Activated T-helper 2 cell treated with anti-CD3 and anti-CD28 coated beads, Interferon-gamma antibody, Interleukin-2, Interleukin-4, amounts not matched to agents 10 μg/mL and 5 μg/mL and 100 μg/mL, durations not matched to agents 14 hours and 24 hours and 36 hours (primary cell): ENCODE results near the gene SFTPD. TPM values are rescaled to one million over a fixed set of nuclear protein-coding genes. Genes with fewer than 3 reads are reported as not detected.
"Not testable (repeated sequence)": the region's sequence is repeated elsewhere in the genome, so short reads cannot be mapped to it uniquely, and the experiment has no call there.

ENCODE experiments used
- DNase-seq: peaks from one replicate; pipeline ENCODE4 v3.0.0; 2021; ENCODE audit warnings: low spot score
- H3K27ac Mint-ChIP-seq: one replicate; pipeline ENCODE4 v1.8.0; 2021; ENCODE audit warnings: mixed read lengths
- H3K27me3 Mint-ChIP-seq: one replicate; pipeline ENCODE4 v1.8.0; 2021; ENCODE audit warnings: low read depth, mixed read lengths
- H3K36me3 Mint-ChIP-seq: one replicate; pipeline ENCODE4 v1.8.0; 2021; ENCODE audit warnings: low read depth, mixed read lengths
- H3K4me1 Mint-ChIP-seq: one replicate; pipeline ENCODE4 v1.8.0; 2021; ENCODE audit warnings: low read depth, mixed read lengths
- H3K4me3 Mint-ChIP-seq: one replicate; pipeline ENCODE4 v1.8.0; 2021; ENCODE audit warnings: low read depth, mild to moderate bottlenecking, moderate library complexity, mixed read lengths
- H3K9me3 Mint-ChIP-seq: one replicate; pipeline ENCODE4 v1.8.0; 2021; ENCODE audit warnings: mixed read lengths
- intact Hi-C: fragments of 100-400 bp; cut with micrococcal nuclease; formaldehyde crosslinking; loops from one replicate; pipeline ENCODE4 v1.15.1; 2023
- total RNA-seq: library from RNA; stranded (reverse); gene quantifications from 2 replicates; pipeline ENCODE4 v1.2.3, GENCODE V29; 2022

The SFTPD gene
- total RNA-seq, 1 donor from 2014 or later: not detected

DNA sequence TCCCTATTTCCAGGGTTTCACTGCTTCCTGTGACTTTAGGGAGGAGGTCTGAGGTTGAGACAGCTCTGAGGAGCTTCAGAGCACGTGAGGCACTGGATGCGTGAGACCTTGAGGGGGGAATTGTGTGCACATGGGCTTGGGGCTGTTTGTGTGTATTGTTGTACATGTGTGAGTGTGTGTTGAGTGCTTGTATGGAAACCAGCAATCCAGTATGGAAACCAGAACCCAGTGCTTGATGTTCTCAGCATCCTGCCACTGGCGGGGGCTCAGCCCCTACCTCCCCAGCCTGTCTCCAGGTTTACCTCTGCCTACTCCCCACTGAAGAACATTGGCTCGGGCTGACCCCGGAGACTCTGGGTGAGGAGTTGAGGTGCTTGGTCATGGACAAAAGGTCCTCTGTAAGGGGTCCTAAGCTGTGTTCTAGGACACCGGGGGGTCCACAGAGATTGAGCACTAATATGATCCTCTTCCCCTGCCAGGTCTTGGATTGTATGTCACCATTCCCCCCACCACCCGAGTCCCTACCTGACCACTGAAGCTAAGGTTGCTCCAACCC lies 20.8 kb downstream of the SFTPD start:
- Mint-ChIP-seq H3K27me3 (peaks cover 28% of the 10 kb centered on the region), H3K9me3 (no peaks in the 10 kb centered on the region), H3K4me3 (no peak overlapping the region), H3K4me1 (no peaks in the 10 kb centered on the region), H3K36me3 (no peaks in the 10 kb centered on the region), H3K27ac (no peak overlapping the region)
- DNase-seq: peak; percentile 1
- intact Hi-C loops: loop anchor here (10.0 kb wide), 1 partner anchor 153 kb away; no protein-coding TSS in a partner anchor

- intact Hi-C loops: loop anchor here (10.0 kb wide), 1 partner anchor 152 kb away; no protein-coding TSS in a partner anchor
- no peaks in the 10 kb centered on the region for H3K4me1 Mint-ChIP-seq
- H3K27me3 Mint-ChIP-seq: peaks cover 22% of the 10 kb centered on the region
- H3K9me3 Mint-ChIP-seq: no peaks in the 10 kb centered on the region
- peak; percentile 4 for DNase-seq
- no peak overlapping the region for H3K27ac Mint-ChIP-seq
- no peaks in the 10 kb centered on the region for H3K36me3 Mint-ChIP-seq
- H3K4me3 Mint-ChIP-seq: no peak overlapping the region
These were observed 21.6 kb downstream of the SFTPD start for GRCh38 chr10:79927111-79927828.

DNA sequence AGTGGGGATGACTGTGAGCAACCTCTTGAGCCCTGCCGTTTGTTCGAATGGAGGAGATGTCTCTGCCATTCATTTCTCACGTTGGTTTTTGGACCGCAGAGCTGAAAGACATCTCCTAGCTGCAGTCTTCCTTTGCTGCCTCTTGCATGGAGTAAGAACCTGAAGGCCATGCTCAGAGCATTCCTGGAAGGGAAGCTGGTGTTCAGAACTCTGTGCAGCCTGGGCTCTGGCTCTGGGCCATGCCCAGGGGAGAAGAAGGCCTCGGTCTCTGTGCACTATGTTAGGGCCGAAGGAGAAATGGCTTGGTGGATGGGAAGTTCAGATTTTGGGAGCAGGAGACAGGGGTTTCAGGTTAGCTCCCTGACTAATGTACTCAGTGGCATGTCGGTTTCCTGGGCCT lies 22.9 kb downstream of the SFTPD start:
- peaks cover 16% of the 10 kb centered on the region for H3K27me3 Mint-ChIP-seq
- H3K36me3 Mint-ChIP-seq: no peaks in the 10 kb centered on the region
- no peak overlapping the region for H3K27ac Mint-ChIP-seq
- H3K4me3 Mint-ChIP-seq: no peak overlapping the region
- peak; percentile 4 for DNase-seq
- no peaks in the 10 kb centered on the region for H3K9me3 Mint-ChIP-seq
- intact Hi-C loops: loop anchor here (10.0 kb wide), 1 partner anchor 151 kb away; no protein-coding TSS in a partner anchor
- peaks cover 6% of the 10 kb centered on the region for H3K4me1 Mint-ChIP-seq

GRCh38 chr10:79925614-79926013 lies 23.3 kb downstream of the SFTPD start:
- Mint-ChIP-seq H3K4me3 (no peak overlapping the region), H3K27me3 (peaks cover 12% of the 10 kb centered on the region), H3K36me3 (no peaks in the 10 kb centered on the region), H3K4me1 (peaks cover 6% of the 10 kb centered on the region), H3K27ac (no peak overlapping the region), H3K9me3 (no peaks in the 10 kb centered on the region)
- peak; percentile 0 for DNase-seq
- intact Hi-C loops: loop anchor here (10.0 kb wide), 1 partner anchor 151 kb away; no protein-coding TSS in a partner anchor

GRCh38 chr10:79923669-79924068 lies 25.2 kb downstream of the SFTPD start:
- no peak for DNase-seq
- Mint-ChIP-seq H3K36me3 (no peaks in the 10 kb centered on the region), H3K4me3 (no peak overlapping the region), H3K27ac (no peak overlapping the region), H3K9me3 (no peaks in the 10 kb centered on the region), H3K4me1 (peaks cover 14% of the 10 kb centered on the region), H3K27me3 (no peaks in the 10 kb centered on the region)
- intact Hi-C loops: loop anchor here (10.0 kb wide), 1 partner anchor 149 kb away; no protein-coding TSS in a partner anchor

GRCh38 chr10:79923145-79923544 lies 25.8 kb downstream of the SFTPD start:
- intact Hi-C loops: loop anchor here (10.0 kb wide), 1 partner anchor 148 kb away; no protein-coding TSS in a partner anchor
- Mint-ChIP-seq H3K27me3 (no peaks in the 10 kb centered on the region), H3K9me3 (no peaks in the 10 kb centered on the region), H3K4me1 (peaks cover 14% of the 10 kb centered on the region), H3K4me3 (no peak overlapping the region), H3K27ac (no peak overlapping the region), H3K36me3 (no peaks in the 10 kb centered on the region)
- DNase-seq: no peak

DNA sequence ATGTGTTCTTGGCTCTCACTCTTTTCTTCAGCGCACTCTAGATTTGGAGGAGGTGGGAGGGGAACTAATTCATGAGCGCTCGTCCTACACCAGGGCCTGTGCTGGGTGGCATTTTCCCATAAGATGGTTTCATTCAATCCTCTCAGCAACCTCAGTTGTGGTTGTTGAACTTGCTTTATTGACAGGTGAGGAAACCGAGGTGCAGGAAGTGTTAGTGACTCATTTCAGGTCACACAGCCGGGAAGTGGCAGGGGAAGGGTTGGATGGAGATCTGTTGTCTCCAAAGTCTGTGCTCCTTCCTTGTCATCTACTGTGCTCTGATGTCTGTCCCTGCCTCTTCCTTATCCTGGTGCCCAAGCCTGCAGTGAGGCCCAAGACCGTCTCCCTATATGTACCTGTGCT lies 26.9 kb downstream of the SFTPD start:
- intact Hi-C loops: loop anchor here (10.0 kb wide), 1 partner anchor 147 kb away; no protein-coding TSS in a partner anchor
- H3K27me3 Mint-ChIP-seq, H3K9me3 Mint-ChIP-seq, H3K4me3 Mint-ChIP-seq, H3K36me3 Mint-ChIP-seq, DNase-seq, H3K27ac Mint-ChIP-seq: not testable (repeated sequence)
- peaks cover 14% of the 10 kb centered on the region for H3K4me1 Mint-ChIP-seq

DNA sequence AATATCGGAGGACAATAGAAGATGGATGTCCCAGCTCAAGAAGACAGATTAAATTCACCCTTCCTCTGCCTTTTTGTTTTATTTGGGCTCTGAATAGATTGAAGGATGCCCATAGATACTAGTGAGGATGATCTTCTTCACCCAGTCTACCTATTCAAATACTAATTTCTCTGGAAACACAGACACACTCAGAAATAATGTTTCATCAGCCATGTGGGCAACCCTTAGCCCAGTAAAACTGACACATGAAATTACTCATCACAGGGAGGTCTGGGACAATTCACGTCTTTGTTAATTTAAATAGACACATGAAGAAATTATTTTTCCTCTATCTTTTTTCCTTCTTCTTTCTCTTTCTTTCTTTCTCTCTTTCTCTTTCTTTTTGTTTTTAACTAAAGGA lies 33.1 kb downstream of the SFTPD start:
- H3K4me3 Mint-ChIP-seq, H3K36me3 Mint-ChIP-seq, DNase-seq, H3K9me3 Mint-ChIP-seq, H3K27ac Mint-ChIP-seq, intact Hi-C loops: not testable (repeated sequence)
- H3K27me3 Mint-ChIP-seq: peaks cover 18% of the 10 kb centered on the region
- H3K4me1 Mint-ChIP-seq: peaks cover 13% of the 10 kb centered on the region

DNA sequence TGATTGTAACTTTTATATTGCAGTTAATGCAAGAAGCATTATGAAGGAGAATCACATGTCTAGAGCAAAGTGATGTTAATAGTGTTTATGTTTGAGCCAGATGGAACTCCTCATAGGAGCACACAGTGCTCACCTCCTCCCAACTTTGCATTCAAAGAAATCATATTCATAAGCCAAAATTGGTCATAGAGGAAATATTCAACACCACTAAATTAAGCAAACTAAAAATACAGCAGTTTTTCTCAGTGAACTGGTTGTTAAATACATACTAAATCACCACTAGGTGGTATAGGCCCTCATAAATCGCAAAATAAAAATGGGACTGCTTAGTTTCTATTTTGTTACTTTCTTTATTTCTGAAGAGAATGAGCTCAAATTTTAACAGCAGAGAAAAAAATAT lies 34.4 kb downstream of the SFTPD start:
- H3K4me3 Mint-ChIP-seq, DNase-seq, H3K36me3 Mint-ChIP-seq, intact Hi-C loops, H3K9me3 Mint-ChIP-seq, H3K27ac Mint-ChIP-seq: not testable (repeated sequence)
- Mint-ChIP-seq H3K27me3 (peaks cover 25% of the 10 kb centered on the region), H3K4me1 (peaks cover 13% of the 10 kb centered on the region)

DNA sequence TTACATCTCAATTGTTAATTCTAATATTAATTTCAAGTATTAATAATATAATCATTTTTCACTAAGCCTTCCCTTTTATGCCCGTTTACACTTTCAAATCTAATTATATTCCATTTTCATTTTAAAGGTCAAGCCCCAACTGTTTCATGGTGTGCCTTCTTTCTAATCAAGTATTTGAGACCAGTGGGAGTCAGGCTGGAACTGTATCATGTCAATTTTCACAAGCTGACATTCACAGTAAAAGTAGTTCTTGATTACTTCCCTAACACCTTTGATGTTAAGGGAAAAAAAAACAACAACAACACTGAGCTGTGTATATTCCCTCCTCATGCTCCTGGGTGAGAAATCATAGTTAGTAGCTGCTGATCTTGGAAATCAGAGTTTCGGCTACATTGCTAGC lies 38.1 kb downstream of the SFTPD start:
- intact Hi-C loops: no loop called here
- H3K4me3 Mint-ChIP-seq: no peak overlapping the region
- H3K27ac Mint-ChIP-seq: no peak overlapping the region
- H3K36me3 Mint-ChIP-seq: no peaks in the 10 kb centered on the region
- DNase-seq: no peak
- peaks cover 36% of the 10 kb centered on the region for H3K27me3 Mint-ChIP-seq
- H3K4me1 Mint-ChIP-seq: peaks cover 3% of the 10 kb centered on the region
- H3K9me3 Mint-ChIP-seq: no peaks in the 10 kb centered on the region

GRCh38 chr10:79910344-79910743 lies 38.6 kb downstream of the SFTPD start:
- H3K9me3 Mint-ChIP-seq: no peaks in the 10 kb centered on the region
- peaks cover 3% of the 10 kb centered on the region for H3K4me1 Mint-ChIP-seq
- intact Hi-C loops: no loop called here
- no peak overlapping the region for H3K27ac Mint-ChIP-seq
- H3K27me3 Mint-ChIP-seq: peaks cover 40% of the 10 kb centered on the region
- no peak overlapping the region for H3K4me3 Mint-ChIP-seq
- no peak for DNase-seq
- no peaks in the 10 kb centered on the region for H3K36me3 Mint-ChIP-seq

GRCh38 chr10:79905322-79906314 lies 43.3 kb downstream of the SFTPD start:
- intact Hi-C loops: no loop called here
- no peaks in the 10 kb centered on the region for H3K36me3 Mint-ChIP-seq
- H3K27me3 Mint-ChIP-seq: peaks cover 53% of the 10 kb centered on the region
- DNase-seq: no peak
- no peaks in the 10 kb centered on the region for H3K9me3 Mint-ChIP-seq
- peak overlapping the region; percentile 86 for H3K4me3 Mint-ChIP-seq
- no peak overlapping the region for H3K27ac Mint-ChIP-seq
- peaks cover 13% of the 10 kb centered on the region for H3K4me1 Mint-ChIP-seq
